ENCODE measurements around the gene CYBA. TPM values are rescaled to one million over a fixed set of nuclear protein-coding genes. Genes with fewer than 3 reads are reported as not detected.

CYBA gene
- total RNA-seq, 1 experiment from 2014 or later: 867 TPM

DNA sequence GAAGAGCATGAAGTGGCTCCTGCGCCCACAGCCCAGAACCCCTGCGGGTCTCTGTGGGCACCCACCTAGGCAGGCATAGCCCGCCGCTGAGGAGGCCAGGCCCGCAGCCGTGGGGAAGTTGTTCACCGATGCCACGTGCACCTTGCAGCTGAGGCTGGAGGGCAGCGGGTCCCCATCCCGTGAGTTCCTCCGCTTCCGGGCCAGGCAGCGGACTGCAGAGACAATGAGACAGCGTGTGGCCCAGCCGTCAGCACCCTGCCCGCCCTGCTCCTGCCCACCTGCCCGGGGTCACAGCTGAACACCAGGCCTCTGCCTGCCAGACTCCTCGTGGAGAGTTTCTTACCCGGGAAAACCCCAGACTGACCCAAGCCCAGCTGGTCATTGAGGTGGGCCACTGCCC, 6.5 kb upstream of the CYBA start:
- BruUV-seq (replicated peaks): no TSS peak
- Mint-ChIP-seq H3K27me3 (ENCODE audit: unreplicated experiment) (no peaks in the 10 kb centered on the region), H3K27ac (ENCODE audit: unreplicated experiment) (no peak overlapping the region), H3K4me3 (ENCODE audit: low read depth, unreplicated experiment) (no peak overlapping the region), H3K9me3 (ENCODE audit: low read depth, unreplicated experiment) (no peaks in the 10 kb centered on the region), H3K4me1 (ENCODE audit: low read depth, unreplicated experiment) (peaks cover 2% of the 10 kb centered on the region), H3K36me3 (ENCODE audit: insufficient read depth, unreplicated experiment) (peaks cover 92% of the 10 kb centered on the region)
- CTCF ChIA-PET: no interaction called here
- DNase-seq: no peak
- TF ChIP-seq, protein P1, sequence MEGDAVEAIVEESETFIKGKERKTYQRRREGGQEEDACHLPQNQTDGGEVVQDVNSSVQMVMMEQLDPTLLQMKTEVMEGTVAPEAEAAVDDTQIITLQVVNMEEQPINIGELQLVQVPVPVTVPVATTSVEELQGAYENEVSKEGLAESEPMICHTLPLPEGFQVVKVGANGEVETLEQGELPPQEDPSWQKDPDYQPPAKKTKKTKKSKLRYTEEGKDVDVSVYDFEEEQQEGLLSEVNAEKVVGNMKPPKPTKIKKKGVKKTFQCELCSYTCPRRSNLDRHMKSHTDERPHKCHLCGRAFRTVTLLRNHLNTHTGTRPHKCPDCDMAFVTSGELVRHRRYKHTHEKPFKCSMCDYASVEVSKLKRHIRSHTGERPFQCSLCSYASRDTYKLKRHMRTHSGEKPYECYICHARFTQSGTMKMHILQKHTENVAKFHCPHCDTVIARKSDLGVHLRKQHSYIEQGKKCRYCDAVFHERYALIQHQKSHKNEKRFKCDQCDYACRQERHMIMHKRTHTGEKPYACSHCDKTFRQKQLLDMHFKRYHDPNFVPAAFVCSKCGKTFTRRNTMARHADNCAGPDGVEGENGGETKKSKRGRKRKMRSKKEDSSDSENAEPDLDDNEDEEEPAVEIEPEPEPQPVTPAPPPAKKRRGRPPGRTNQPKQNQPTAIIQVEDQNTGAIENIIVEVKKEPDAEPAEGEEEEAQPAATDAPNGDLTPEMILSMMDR (IDR thresholded peaks at IDR 0.05; ENCODE audit: unreplicated experiment): no peak
- intact Hi-C loops (cut with micrococcal nuclease; ENCODE audit: unreplicated experiment): no loop called here

DNA sequence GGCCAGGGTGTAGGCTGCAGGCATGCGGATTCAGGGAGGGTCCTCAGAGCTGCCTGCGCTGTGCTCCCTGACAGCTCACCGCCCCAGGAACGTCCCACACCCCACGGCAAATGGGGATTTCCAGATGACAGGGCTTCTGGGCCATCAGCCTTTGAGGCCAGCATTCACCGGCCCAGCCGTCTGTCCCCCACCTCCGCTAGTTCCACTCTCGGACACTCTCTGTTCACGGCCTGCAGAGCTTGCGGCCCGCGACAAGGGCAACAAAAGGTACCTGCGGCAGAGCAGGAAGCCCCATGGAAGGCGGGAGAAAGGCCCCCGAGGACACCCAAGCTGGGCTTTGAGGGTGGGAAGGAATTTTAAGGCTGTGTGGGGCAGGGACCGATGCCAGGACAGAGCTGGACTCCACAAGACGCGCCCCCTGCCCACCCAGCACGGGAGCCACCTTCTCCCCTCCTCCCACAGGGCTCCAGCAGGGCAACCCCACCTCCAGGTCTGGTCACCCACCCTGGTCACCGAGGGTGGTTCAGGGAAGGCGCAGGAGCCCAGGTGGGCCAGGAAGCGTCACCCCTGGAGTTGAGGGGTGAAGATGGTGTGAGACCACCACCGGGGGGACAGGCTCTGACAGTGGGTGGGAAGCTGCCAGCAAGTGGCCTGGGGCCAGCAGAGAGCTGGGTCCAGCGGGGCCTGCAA, 5.6 kb upstream of the CYBA start:
- BruUV-seq (replicated peaks): no TSS peak
- peaks cover 92% of the 10 kb centered on the region for H3K36me3 Mint-ChIP-seq (ENCODE audit: insufficient read depth, unreplicated experiment)
- H3K9me3 Mint-ChIP-seq (ENCODE audit: low read depth, unreplicated experiment): no peaks in the 10 kb centered on the region
- no peak overlapping the region for H3K4me3 Mint-ChIP-seq (ENCODE audit: low read depth, unreplicated experiment)
- CTCF ChIA-PET: no interaction called here
- H3K27ac Mint-ChIP-seq (ENCODE audit: unreplicated experiment): no peak overlapping the region
- H3K27me3 Mint-ChIP-seq (ENCODE audit: unreplicated experiment): no peaks in the 10 kb centered on the region
- peaks cover 11% of the 10 kb centered on the region for H3K4me1 Mint-ChIP-seq (ENCODE audit: low read depth, unreplicated experiment)
- no peak for DNase-seq
- intact Hi-C loops (cut with micrococcal nuclease; ENCODE audit: unreplicated experiment): no loop called here
- TF ChIP-seq, protein P1 (IDR thresholded peaks at IDR 0.05; ENCODE audit: unreplicated experiment): no peak

- BruUV-seq (replicated peaks): no TSS peak
- no peak overlapping the region for H3K27ac Mint-ChIP-seq (ENCODE audit: unreplicated experiment)
- intact Hi-C loops (cut with micrococcal nuclease; ENCODE audit: unreplicated experiment): no loop called here
- CTCF ChIA-PET: no interaction called here
- H3K9me3 Mint-ChIP-seq (ENCODE audit: low read depth, unreplicated experiment): no peaks in the 10 kb centered on the region
- H3K4me3 Mint-ChIP-seq (ENCODE audit: low read depth, unreplicated experiment): no peak overlapping the region
- H3K36me3 Mint-ChIP-seq (ENCODE audit: insufficient read depth, unreplicated experiment): peaks cover 92% of the 10 kb centered on the region
- TF ChIP-seq, protein P1 (IDR thresholded peaks at IDR 0.05; ENCODE audit: unreplicated experiment): no peak
- H3K4me1 Mint-ChIP-seq (ENCODE audit: low read depth, unreplicated experiment): peaks cover 15% of the 10 kb centered on the region
- H3K27me3 Mint-ChIP-seq (ENCODE audit: unreplicated experiment): no peaks in the 10 kb centered on the region
- no peak for DNase-seq
These were observed 5.0 kb upstream of the CYBA start for GRCh38 chr16:88655733-88656281.

DNA sequence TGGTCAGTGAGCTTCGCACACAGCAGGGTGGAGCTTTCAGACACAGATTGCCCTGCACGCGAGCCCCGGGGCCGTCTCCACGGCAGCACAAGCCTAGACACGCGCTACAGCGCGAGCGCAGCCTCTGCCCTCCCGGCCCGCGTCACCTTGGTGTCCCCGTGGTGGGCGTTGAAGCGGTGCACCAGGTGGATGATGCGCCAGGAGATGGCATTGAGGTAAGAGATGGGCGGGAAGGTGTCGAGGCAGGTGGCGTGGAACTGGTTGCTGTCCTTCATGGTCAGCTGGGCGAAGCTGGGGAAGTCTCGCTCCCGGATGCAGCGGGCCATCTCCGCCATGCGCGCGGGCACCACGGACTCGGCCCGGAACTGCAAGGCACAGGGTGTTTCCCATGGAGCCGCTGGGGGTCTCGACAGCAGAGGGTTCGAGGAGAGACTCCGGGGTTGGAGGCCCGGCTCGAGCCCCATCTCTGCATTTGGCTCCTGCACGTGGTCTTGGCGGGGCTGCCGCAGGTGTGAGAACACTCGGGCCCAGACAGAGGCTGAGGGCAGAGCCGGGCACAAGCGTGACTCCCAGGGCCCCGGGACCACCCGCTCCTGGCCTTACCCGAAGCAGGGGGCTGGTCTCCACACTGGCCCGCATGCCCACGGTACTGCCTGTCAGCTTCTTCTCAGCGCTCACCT, 4.3 kb upstream of the CYBA start:
- H3K27me3 Mint-ChIP-seq (ENCODE audit: unreplicated experiment): no peaks in the 10 kb centered on the region
- CTCF ChIA-PET: interaction anchor here (0.7 to 1.0 kb wide), 2 partner anchors 16 to 67 kb away, joined by 3 read pairs; no protein-coding TSS in a partner anchor
- no peak overlapping the region for H3K4me3 Mint-ChIP-seq (ENCODE audit: low read depth, unreplicated experiment)
- H3K36me3 Mint-ChIP-seq (ENCODE audit: insufficient read depth, unreplicated experiment): peaks cover 92% of the 10 kb centered on the region
- no peak overlapping the region for H3K27ac Mint-ChIP-seq (ENCODE audit: unreplicated experiment)
- H3K9me3 Mint-ChIP-seq (ENCODE audit: low read depth, unreplicated experiment): no peaks in the 10 kb centered on the region
- BruUV-seq (replicated peaks): no TSS peak
- no peak for DNase-seq
- TF ChIP-seq, protein P1 (IDR thresholded peaks at IDR 0.05; ENCODE audit: unreplicated experiment): no peak
- intact Hi-C loops (cut with micrococcal nuclease; ENCODE audit: unreplicated experiment): no loop called here
- peaks cover 15% of the 10 kb centered on the region for H3K4me1 Mint-ChIP-seq (ENCODE audit: low read depth, unreplicated experiment)
